Adrenal gland (tissue), 5 donors: ENCODE data around the gene DDX5.

Experiments
- POLR2A ChIP-seq, 2 donors: fragments of 450-650 bp; IDR thresholded peaks; one replicate each; pipeline ENCODE4 v1.6.1; 2017; ENCODE audit warnings: antibody characterized with exemption in 2 of 2, mild to moderate bottlenecking in 2 of 2, moderate library complexity in 1 of 2
- TF ChIP-seq, protein P1 (sequence below), 6 experiments: fragments of 450-650 bp in 4 of 6; fragments of 200-600 bp in 2 of 6; sonication (generic) in 1 of 6; IDR thresholded peaks; 1 replicate in 5 of 6; 2 replicates in 1 of 6; pipeline versions ENCODE4 v1.5.1 to v1.8.0; 2016 to 2021; ENCODE audit warnings: antibody characterized with exemption in 6 of 6, mild to moderate bottlenecking in 2 of 6, moderate library complexity in 1 of 6
- donor health status: DM: no; HTN: no; CAD: no.

DNA sequence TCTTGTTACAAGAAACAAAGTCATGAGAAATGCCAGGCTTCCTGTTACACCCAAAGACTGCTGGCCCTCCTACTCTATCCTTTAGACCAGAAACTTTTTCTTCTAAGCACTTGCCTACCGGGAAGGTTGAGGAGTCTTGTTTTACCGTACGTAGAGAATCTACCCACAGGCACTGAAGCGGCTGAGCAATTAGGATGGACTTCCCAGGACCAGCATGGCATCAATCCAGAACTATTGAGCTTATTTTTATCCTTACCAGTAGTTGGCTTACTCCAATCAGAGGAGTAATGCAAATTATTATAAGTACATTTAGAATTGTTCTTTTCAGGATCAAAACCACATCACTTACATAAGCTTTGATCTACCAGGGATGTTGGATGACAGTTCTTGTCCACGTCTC is 26.3 kb upstream of the DDX5 start:
- TF ChIP-seq, protein P1, sequence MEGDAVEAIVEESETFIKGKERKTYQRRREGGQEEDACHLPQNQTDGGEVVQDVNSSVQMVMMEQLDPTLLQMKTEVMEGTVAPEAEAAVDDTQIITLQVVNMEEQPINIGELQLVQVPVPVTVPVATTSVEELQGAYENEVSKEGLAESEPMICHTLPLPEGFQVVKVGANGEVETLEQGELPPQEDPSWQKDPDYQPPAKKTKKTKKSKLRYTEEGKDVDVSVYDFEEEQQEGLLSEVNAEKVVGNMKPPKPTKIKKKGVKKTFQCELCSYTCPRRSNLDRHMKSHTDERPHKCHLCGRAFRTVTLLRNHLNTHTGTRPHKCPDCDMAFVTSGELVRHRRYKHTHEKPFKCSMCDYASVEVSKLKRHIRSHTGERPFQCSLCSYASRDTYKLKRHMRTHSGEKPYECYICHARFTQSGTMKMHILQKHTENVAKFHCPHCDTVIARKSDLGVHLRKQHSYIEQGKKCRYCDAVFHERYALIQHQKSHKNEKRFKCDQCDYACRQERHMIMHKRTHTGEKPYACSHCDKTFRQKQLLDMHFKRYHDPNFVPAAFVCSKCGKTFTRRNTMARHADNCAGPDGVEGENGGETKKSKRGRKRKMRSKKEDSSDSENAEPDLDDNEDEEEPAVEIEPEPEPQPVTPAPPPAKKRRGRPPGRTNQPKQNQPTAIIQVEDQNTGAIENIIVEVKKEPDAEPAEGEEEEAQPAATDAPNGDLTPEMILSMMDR (IDR thresholded peaks at IDR 0.05): no peak
- TF ChIP-seq POLR2A (IDR thresholded peaks at IDR 0.05): no peak
